ENCODE results near the gene COL5A3.
A peak's percentile ranks its signal among the peaks of the same experiment; 100 is the strongest.
"Not testable (repeated sequence)": the region's sequence is repeated elsewhere in the genome, so short reads cannot be mapped to it uniquely, and the experiment has no call there.

Gene COL5A3

DNA sequence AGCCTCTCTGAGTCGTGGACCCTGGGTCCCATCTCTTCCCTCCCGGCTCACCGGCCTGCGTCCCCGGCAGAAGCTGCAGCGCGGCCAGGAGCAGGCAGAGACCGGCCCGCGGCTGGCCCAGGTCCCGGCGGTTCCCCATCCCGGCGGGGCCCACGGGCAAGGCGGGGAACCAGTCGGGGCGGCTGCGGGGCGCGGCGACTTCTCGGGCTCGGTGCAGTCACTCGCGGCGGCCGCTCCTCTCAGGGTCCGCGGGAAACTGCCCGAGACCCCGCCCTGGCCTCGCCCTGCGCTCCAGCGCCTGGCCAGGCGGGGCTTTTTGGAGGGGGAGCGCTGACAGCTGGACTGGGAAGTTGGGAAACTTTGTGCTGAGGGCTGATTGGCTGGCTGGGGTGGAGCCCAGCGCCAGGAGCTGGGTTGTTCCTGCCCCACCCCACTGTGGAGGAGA is at the start of gene COL5A3:
COL5A3 (minus strand) TSS at position 258 of the 445 bp plus-strand sequence; CDS start at position 139, 119 bp downstream.
- no peak for DNase-seq

DNA sequence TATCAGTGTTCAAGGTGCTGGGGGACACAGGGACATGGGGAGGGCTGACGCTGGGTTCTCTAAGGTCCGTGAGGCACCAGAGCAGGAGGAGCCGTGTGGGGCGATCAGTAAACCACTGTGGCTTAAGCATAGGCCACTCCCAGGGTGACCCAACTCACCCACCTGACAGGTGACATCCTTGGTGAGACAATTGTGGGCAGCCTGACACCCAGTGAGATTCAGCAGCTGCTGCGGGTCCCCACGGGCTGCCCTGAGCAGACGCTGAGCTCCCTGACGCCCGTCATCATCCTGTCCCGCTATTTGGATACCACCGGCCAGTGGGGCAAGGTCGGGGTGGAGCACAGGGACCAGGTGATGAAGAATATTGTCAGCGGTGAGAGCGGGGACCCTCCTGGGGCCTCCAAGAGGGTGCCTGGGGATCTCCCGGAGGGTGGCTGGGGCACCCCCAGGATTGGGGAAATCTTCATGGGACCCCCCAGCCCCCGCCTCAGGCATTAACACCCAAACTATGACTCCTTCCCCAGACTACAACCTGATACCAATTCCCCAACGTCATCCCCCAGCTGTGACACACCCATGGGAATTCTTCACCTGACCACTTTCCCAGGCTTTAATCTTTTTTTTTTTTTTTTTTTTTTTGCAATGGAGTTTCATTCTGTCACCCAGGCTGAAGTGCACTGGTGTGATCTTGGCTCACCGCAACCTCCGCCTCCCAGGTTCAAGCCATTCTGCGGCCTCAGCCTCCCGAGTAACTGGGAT is 42.5 kb upstream of the COL5A3 start:
- no peak for DNase-seq

DNA sequence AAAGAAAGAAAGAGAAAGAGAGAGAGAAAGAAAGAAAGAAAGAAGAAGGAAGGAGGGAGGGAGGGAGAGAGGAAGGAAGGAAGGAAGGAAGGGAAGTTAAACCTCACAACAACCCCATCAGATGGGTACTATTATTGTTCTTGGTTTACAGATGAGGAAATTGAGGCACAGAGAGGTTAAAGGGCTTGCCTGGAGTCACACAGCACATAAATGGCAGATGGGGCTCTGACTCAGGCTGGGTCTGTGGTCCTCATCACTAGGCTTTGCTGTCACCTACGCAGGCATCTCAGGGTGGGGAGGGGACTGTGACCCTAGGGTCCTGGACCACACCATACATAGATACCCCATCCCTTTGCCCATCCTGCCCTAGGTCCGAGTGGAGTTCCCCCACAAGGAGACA is 39.3 kb upstream of the COL5A3 start:
- DNase-seq = no peak

DNA sequence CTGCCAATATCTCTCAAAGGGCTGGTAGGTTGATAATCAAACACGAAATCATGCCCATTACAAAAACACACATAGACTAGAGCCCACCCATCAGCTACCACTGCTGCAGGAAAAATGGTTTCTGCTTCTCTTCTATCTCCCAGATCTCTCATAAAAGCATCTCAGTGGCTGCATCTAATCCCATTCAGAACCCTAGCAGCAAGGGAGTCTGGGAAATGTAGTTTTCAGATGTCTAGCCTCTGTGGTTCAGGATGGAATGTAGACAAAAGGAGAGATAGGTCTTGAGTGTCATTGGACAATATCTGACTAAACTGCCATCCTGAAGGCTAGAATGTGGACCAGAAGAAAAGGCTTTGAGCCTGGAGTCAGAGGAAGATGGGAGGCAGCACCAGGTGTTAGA is 35.1 kb upstream of the COL5A3 start:
- no peak for DNase-seq

DNA sequence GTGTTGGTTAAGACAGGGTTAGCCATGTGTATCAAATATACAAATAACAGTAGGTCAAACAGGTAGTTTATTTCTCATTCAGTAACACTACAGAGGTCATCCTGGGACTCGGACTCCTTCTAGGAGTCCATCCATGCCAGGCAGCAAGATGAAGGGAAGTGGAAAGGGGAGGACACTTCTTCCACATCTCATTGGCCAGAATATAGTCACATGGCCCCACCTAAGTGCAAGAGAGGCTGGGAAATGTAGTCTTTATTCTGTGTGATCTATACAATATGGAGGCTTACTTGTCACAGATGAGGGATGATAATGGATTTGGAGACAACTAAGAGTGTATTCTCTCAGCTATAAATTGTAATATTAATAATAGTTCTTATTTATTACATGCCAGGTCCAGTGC is 34.1 kb upstream of the COL5A3 start:
- DNase-seq = peak; percentile 12

DNA sequence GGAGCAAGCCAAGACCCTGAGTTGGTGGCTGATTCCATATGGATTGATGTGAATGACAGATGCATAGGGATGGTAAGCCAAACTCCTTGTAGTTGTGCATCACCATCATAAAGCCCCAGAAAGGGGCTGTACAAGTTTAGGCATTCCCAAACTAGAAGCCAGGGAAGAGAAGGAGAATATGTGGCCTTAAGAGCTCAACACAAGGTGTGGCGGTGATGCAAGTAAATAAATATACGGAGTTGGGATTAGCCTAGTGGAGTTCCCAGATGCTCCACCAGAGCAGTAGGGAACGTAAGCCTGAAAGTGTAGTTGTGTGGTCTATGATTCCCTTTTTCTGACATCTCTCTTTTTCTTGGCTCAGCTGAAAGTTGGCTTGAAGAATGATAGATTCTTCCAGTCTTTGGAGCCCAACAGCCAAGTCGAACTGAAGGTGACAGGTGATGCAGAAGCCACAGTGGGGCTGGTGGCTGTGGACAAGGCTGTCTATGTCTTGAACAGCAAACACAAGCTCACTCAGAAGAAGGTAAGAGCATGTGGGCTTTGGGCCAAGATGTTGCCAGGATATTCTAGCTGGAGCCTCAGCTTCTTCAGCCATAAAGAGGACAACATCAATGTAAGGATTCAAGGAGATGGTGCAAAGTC is 33.1 kb upstream of the COL5A3 start:
- DNase-seq = peak; percentile 26

DNA sequence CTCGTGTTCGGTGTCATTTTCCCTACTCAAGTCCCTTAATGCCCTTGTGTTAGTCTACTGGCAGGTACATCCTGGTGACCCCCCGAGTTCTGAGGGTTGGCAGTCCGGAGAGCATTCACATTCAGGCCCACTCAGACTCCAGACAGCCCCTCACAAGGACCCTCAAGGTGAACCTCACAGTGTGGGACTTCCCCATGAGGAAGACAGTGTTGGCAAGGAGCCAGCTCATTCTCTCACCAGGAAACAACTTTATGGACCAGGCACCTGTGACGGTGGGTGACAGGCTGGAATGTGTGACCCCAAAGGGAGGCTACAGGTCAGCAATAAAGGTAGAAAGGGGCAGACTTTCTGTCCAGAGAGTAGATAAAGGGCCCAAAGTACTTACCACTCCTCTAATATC is 27.5 kb upstream of the COL5A3 start:
- peak; percentile 7 for DNase-seq

DNA sequence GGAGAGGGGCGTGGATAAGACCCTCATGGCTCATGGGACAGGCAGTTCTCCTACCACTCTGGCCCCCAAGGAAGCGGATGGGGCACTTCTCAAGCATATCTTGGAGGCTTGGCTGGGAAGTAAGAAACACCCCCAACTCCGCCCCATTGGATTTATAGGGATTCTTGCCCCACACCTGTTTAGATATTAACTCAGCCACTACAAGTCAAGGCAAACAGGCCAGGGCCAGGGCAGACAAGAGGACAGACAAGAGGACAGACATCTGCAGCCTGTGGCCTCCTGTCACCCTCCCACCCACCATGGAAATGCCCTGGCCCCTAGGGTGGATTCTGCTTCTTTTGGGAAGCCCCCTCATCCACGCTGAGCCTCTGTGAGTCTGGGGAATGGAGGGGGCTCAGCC is 27.1 kb upstream of the COL5A3 start:
- no peak for DNase-seq

DNA sequence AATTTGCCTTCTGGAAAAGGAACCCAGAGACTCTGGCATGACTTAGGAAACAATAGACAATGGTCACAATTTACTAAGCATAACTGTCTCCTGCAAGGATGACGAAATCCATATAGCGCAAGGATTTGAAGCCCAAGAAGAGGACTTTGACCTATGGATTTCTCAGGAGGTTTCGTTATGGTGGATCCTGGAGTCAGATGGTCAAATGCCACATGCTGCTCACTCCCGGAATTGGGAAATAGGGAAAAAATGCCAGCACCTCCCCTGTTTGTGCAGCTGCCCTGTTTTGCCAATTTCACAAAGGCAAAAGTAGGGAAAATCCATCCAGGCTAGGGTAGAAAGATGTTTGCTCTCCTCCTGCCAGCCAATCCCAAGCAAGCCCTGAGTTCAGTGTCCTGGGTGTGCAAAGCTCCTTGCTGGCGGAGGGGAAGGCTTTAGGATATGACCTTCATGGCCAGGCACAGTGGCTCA is 26.3 kb upstream of the COL5A3 start:
- DNase-seq = no peak

DNA sequence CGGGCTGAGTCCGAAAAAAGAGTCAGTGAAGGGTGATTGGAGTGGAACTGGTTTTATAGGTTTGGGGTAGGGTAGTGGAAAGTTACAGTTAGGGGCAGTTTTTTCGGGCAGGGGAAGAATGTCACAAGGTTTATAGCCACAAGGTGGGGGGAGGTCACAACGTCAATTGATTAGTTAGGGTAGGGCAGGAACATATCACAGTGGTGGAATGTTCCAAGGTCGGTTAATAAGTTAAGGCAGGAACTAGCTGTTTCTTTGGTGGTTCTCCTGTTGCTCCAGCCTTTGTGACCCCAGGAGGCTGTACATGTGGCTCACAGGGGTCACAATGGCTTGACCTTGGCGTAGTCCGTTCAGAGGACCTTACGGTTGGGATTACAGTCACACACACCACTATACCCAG is 23.3 kb upstream of the COL5A3 start:
- no peak for DNase-seq

DNA sequence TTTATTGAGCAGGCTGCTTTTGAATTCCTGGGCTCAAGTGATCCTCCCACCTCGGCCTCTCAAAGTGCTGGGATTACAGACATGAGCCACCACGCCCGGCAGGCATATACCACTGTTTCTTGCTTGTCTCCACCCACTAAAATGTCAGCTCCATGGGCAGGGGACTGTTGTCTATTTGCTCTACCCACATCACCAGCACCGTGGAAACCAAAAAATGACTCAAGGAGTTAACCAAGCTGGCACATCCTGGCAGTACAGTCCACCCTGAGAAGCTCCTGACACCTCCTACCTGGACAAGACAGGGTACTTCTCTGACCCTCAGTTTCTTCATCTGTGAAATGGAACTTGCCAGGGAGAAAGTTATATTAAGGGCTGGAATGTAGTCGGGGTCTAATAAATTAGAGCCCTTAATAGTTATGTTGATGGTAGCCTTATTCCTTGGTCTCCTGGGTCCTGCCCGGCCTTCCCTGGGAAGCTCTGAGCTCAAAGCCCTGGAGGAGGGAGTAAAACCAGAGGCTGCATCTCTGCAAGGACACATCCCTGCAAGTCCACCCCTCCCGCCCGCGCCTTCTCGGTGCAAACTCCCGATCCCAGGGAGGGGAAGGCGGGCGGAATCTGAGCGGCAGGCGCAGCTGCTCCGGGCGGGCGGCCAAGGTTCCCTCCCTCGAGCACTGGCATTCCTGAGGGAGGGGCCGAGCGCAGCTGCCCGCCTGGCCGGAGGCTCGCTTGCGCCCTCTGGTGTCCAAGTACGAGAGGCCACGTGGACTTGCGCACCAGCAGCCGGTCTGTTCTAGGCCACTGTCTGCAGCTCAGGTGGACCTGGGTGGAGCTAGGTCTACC is 17.1 kb upstream of the COL5A3 start:
- peak; percentile 88 for DNase-seq

DNA sequence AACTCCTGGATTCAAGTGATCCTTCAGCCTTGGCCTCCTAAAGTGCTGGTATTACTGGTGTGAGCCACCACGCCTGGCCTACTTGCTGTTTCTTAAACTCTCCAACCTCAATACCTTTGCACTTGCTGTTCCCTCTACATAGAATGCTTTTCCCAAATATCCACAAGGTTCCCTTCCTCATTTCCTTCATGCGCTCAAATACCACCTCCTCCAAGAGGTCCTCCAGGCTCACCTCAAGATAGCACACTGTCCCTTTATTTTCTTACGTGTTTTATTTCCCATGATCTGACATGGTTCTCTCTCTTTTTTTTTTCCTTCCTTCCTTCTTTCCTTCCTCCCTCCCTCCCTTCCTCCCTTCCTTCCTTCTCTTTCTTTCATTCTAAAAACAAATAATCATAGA is 16.4 kb upstream of the COL5A3 start:
- DNase-seq = no peak

DNA sequence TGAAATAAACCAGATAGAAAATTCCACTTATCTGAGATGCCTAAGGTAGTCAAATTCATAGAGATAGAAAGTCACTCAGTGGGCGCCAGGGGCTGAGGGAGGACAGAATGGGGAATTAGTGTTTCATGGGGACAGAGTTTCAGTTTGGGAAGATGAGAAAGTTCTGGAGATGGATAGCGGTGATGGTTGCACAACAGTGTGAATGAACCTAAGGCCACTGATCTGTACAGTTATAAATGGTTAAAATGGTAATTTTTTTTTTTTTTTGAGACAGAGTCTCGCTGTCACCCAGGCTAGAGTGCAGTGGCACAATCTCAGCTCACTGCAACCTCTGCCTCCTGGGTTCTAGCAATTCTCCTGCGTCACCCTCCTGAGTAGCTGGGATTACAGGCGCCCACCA is 12.8 kb upstream of the COL5A3 start:
- not testable (repeated sequence) for DNase-seq

DNA sequence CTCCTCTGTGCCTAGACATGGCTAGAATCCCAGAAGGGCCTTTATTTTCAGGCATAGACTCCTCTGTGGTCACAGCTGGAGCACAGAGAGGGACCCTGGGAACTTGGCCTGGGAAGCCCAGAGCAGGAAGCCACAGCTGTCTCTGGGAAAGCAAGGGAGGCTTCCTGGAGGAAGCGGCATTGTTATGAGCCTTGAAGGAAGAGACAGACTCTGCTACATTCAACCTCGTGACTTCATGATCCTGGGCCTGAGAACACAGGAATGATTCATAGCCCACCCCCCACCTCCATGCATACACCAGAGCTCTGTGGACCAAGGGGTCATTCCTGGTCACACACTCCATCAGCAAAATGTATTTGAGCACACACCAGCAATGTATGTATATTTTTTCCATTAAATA is 11.6 kb upstream of the COL5A3 start:
- DNase-seq = no peak

DNA sequence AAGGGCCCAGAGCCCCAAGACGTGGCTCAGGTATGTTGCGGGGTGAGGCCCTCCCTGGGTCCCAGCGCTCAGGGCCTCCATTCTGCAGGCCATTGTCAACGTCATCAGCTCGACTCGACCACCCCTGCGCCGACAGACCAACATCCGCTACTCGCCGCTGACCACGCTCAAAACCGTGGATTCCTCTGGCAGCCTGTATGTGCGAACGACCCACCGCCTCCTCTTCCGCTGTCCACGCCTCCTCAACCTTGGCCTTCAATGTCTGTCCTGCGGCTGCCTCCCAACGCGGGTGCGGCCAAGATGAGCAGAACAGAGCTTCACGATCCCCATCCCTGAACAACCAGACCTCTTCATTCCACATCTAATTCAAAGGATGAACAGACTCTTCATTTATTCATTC is 11.1 kb upstream of the COL5A3 start:
- DNase-seq = no peak

DNA sequence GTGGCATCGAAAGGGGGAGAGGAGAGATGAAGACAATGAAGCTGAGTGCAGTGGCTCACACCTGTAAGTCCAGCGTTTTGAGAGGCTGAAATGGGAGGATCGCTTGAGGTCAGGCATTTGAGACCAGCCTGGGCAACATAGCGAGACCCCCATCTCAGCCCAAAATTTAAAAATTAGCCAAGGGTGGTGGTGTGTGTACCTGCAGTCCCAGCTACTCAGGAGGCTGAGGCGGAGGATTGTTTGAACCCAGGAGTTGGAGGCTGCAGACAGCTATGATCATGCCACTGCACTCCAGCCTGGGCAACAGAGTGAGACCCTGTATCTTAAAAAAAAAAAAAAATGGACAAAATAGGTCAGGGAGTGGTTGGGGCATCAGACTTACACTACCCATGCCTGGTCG is 10.5 kb upstream of the COL5A3 start:
- DNase-seq = no peak

DNA sequence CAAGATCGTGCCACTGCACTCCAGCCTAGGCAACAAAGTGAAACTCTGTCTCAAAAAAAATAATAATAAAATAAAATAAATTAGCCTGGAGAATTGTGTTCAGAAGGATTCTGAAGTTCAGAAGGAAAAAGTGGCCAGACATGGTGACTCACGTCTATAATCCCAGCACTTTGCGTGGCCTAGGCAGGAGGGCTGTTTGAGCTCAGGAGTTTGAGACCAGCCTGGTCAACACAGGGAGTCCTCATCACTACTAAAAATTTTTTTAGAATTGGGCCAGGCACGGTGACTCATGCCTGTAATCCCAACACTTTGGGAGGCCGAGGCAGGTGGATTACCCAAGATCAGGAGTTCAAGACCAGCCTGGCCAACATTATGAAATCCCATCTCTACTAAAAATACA is 8.9 kb upstream of the COL5A3 start:
- DNase-seq = no peak

DNA sequence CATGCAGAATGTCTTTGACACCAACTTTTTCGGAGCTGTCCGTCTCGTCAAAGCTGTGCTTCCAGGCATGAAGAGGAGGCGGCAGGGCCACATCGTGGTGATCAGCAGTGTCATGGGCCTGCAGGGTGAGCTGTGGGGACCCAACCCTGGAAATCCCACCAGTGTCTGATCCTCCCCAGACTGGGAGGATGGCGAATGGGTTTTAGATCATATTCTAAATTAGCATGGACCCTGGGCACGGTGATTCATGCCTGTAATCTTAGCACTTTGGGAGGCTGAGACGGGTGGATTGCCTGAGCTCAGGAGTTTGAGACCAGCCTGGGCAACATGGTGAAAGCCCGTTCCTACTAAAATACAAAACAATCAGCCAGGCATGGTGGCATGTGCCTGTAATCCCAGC is 8.5 kb upstream of the COL5A3 start:
- no peak for DNase-seq

DNA sequence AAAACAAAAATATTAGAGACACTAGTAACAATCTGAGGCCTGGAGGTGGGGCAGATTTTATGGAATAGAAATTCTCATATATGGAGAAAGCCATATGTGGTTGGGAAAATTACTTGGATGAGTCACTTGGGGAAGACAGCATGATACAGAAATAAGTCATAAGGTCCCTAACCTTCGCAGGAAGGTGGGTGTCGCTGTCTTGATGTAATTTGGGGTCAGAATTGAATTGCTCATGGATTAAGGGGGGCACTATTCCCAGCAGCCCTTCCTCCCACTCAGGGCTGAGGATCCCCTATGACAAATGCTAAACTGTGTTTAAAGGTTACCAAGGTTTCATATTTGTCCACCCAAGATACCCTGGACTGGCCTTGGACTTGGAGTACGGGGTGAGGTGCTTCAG is 8.0 kb upstream of the COL5A3 start:
- no peak for DNase-seq

DNA sequence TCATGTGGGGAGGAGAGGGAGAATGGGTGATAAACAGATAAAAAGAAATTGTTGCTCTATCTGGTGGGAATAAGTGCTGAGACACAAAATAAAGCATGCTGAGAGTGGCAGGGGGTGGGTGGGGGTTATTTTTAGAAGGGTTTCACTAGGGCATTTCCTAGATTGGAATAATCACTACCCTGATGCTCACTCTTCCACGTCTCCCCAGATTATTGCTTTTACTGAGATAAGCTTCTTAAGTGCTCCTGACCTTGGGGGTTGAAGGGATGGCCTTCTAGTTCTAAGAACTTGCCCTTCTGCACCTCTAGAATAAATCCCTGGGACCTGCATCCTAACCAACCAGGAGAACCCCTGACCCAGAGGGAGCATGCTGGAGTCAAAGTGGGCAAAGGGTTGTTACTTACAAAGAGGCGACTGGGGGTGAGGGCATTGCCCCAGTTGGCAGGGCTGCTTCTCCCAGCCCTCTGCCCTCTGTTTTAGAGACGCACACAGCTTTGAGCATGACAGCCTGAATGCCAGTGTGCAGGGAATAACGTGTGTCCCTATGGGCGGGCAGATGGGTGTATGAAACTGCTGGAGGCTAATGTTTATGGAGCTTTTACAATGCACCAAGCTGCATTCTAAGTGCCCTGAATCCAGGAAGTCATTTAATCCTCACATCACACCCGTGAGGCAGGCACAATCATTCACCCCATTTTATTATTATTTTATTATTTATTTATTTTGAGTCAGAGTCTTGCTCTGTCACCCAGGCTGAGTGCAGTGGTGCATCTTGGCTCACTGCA is 3.7 kb upstream of the COL5A3 start:
- no peak for DNase-seq

DNA sequence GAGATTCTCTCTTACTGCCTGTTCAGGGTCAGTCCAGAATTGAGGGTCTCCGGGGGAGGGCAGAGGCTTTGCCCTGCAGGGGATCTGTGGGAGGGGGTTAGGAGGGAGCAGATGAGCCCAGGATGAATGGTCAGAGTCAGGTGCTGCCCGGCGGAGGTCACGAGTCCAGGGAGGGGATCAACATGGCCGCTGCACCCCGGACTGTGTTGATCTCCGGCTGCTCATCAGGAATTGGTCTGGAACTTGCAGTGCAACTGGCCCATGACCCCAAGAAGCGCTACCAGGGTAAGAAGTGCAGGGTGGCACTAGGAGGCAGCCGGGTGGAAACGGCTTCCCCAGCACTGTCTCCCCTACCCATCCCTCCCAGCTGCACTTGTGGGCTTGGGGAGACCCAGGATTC is 3.0 kb upstream of the COL5A3 start, which contains the start of gene RDH8:
RDH8 (plus strand) TSS at position 168 of the 400 bp plus-strand sequence; CDS start at position 183, 15 bp downstream.
- DNase-seq = no peak

DNA sequence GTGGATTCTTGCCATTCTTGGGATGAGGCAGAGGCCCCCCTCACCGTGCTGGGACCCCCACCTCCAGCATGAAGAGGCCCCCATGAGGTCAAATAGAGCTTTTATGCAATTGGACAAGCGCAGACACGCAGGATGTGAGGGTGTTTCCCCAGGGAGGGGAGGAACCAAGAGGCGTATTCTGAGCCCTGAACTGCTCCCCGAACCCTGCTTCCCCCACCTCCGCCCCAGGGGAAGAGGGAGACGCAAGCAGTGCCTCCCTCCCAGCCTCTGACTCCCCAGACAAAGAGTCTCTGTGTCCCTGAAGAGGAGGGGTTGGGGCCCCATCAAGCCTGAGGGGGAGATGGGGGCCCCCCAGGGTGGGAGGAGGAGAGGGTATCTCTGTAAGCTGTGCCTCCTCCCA is 1.7 kb upstream of the COL5A3 start:
- no peak for DNase-seq

DNA sequence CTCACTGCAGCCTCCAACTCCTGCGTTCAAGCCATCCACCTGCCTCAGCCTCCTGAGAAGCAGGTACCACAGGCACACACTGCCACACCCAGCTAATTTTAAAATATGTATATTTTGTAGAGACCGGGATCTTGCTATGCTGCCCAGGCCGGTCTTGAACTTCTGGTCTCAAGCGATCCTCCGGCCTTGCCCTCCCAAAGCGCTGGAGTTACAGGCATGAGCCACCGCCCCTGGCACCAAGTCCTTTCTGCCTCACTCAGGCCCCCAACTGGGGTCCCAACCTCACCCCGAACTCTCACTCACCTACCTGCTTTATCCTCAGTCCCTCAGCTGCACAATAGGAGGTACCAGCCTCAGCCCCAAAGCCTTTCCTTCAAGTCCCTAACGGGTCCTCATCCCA is 635 bp upstream of the COL5A3 start:
- DNase-seq = no peak

Measured in hematopoietic multipotent progenitor cell treated with erythropoietin and hydrocortisone succinate and interleukin-3 and kit ligand, for 6 days (in vitro differentiated cells).